ENCODE results near the gene THBS2.
"Not testable (repeated sequence)": the region's sequence is repeated elsewhere in the genome, so short reads cannot be mapped to it uniquely, and the experiment has no call there.

The THBS2 gene

DNA sequence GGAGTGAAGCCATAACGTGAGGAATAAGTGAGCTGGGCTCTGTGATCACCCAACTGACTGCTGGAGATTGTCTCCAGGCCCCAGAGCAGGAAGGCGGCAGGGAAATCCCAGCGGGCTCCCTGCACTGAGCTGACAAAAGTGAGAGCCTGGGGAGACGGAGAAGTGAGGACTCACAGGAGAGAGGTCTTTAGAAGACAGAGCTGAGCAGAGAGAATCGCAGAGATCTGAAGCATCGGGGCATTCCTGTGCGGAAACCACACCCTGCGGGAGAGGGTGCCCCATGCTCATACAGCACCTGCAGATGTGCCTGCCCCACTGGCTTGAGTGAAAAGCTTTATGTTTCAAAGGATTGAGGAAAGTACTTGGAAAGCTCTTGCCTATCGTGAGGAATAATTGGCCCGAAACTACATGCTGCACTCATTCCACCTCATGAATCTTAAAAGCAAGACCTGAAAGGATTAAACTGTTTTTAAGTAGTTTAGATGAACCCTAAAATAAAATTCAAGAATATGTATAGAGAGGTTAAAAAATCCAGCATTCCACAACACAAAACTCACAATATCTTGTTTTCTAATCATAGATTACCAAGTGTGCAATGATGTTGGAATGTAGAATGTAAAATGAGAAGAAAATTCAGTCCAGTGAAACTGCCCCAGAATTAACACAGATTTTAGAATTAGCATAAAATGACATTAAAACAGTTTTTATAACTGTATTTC lies 17.7 kb upstream of the THBS2 start:
- DNase-seq: no peak

DNA sequence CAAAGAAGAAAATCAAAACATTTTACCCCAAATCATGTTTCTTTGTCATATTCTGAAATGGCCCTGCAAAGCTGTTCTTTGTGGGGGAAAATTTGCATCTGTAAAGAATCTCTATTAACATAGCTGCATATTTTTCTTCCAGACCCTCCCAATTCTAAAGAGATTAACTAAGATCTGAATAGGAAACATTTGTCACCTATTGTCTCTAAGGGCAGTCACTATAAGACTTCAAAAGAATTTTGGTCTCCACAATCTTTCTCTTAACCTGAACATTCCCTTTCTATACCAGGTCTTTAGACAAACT lies 16.4 kb upstream of the THBS2 start:
- not testable (repeated sequence) for DNase-seq

DNA sequence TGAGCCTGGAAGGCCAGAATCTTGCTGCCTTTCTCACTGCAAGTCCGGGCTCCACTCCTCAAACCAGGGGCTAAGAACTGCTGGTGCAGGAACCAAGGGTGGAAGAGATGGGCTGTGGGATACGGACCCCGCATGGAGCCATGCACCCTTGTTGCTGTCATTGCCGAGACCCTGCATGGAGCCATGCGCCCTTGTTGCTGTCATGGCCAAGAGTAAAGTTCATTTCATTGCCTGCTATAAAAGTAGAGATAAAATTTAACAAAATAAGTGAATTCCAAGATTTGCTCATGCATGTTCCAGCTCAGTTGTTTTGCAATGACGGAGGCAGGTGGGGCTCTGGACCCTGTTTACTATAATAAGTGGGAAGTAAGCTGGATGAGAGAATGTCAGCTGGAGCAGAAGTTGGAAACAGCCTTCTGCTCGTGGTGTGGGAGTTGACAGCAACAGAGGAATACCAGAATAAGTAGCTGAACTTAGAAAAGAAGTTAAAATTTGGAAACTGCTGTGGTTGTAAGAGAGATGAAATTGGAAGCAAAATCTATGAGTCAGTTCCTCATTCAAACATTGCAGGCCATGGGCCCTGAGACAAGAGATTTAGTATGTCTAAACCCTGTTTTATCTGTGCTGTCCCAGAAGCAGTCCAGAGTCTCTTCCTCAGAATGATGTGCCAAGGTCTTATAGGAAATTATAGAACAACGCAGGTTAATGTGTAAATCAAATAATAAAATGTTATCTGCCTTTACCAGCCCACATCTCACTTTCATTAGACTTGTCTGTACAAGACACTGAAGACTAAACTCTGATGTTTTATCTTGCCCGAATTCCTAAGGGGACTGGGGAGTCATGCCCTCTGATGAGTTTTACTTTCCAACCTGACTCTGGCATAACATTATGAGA lies 15.8 kb upstream of the THBS2 start:
- DNase-seq: no peak

DNA sequence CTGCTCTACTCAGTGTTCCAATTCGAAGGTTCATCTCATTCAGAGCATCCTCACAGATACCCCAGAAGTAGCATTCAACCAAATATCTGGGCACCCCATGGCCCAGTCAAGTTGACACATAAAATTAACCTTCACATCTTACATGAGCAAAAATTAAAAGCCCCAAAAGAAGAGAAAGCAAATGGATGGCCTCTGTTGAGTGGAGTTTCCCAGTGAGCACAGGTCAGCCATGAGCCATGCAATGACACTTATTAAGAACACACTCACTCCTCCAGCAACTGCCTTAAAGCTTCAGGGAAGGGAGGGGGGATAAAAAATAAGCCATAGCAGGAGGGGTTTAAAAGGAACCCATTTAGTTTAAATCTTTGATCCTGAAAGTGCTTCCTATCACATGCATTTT lies 14.6 kb upstream of the THBS2 start:
- DNase-seq: no peak

DNA sequence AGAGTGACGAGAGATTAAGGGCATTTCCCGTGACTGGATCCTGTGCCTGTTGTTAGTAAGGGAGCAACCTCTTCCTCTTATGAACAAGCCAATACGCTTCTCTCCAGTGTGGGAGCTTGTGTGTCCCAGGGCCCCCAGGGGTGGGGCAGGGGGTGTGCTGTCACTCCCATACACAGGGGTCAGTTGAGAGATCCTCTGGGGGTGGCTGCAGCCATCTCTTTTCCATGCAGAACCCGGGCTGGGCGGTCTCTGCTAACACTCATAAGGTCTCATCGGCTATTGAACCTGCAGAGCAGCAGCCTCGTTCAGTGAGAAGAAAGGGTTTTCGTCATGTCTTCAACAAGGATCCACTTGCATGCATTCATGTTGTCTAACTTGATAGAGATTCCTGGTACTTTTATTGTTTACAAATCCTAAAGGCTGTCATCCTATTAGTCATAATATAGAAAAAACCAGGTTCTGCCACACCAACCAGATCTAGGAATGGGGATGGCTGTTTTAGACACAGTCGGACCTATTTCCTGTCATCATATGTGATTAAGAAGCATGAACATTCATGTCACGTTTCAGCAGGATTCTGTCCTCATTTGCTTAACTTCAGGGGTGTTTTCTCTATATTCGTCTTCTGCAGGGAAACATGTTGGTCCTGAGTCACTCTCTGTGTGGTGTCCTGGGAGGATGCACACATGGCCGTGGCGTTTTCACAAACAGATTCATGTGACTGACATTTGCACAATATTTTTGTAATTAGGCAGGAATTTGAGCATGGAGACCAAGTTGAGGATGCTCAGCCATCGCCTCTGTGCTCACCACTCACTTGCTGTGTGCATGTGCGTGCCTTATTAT lies 13.3 kb upstream of the THBS2 start:
- no peak for DNase-seq

DNA sequence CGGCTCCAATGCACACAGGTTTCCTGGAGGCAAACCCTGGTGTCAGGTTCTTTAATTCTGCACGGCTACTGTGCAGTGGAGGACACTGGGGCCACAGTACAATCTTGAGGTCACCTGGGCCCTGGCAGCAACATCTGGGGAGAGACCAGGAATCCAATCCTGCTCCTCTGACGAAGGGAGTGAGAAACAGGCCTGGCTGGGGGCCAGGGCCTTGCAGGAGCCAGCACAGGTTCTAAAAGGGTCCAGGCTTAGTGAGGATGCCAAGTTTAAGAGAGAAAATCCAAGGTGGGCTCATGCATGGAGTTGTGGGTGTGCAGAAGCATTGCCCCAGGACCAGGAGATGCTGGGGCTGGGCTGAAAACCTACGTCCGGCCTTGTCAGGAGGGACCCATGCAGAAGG lies 12.6 kb upstream of the THBS2 start:
- no peak for DNase-seq

DNA sequence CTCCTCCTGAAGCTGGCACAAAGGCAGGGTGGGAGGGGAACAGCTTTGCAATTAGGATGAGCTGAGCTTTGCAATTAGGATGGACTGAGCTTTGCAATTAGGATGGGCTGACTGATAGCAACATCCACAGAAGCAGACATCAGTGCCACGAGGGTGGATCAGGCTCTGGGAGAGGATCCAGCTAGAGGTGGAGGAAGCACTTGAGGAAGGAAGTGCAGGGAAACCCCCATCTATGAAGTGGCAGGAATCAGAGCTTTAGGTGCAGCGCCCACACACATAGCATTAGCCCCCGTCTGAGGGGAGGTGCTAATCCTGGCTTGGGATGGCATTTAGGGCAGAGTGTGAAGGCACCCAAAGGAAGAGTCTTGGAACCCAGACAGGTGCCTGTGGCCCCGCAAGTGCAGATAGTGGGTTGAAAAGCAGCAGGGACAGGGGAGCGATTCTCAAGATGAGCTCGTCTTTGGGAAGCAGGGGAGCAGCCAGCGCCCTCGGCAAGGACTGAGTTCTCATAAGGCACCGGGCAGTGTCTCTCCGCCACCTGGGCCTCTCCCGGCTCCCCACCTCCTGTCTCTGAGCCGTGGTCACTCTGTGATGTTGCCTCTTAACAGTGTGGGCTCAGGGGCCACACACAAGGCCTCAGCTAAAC lies 12.0 kb upstream of the THBS2 start:
- no peak for DNase-seq

DNA sequence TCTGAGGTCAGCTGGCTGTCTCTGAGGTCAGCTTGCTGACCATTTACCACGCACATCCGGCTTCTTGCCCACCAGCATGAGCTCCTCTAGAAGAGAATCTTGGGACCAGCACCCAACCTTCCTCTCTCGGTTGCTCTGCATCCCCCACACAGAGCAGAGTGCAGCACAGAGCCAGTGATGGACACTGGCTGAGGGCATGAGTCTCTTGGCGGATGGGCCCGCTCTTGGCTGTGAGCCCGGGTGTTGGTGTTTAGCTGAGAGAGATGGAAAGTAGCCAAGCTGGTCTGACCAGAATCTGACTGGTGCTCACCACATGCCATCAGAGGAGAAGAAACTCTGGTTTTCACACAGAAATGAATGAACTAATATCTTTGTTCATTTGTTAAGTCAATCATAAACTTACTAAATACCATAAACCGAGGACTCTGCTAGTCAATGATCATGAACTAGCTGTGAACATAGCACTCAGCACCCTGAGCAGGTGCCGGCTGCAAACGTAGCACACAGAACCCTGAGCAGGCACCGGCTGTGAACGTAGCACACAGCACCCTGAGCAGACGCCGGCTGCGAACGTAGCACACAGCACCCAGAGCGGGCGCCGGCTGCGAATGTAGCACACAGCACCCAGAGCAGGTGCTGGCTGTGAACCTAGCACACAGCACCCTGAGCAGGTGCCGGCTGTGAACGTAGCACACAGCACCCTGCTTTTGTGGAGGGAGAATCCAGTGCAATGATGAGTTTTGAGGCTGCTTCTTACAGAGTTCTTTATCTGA lies 10.4 kb upstream of the THBS2 start:
- no peak for DNase-seq

DNA sequence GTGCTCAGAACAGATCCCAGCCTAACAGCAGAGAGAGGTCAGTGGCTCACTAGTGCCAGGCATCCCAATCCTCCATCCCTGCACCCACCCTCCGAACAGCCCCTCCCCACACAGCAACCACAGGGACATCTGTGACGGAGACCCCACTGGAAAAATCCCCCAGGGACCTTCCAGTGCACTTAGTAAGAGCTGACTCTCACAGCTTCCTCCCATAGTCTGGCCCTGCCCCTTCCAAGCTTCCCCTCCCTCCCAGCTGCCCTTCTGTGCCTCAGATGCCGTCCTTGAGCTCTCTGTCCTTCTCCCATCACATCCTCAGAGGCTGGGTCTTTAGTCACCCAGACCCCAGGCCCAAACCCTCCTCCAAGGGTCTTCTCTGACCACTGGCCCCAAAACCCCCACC lies 9.7 kb upstream of the THBS2 start:
- DNase-seq: no peak

DNA sequence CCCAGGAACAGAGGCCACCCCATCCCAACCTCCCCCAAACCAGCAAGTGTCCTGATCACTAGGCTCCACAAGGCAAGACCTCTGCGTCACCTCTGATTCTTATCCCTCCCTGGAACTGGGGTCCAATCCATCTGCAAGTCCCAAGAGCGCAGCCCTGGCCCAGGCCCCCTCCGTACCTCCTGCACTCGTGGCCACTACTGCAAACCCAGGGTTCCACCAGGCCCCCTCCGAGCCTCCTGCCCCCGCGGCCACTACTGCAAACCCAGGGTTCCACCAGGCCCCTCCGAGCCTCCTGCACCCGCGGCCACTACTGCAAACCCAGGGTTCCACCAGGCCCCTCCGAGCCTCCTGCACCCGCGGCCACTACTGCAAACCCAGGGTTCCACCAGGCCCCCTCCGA lies 9.0 kb upstream of the THBS2 start:
- not testable (repeated sequence) for DNase-seq

DNA sequence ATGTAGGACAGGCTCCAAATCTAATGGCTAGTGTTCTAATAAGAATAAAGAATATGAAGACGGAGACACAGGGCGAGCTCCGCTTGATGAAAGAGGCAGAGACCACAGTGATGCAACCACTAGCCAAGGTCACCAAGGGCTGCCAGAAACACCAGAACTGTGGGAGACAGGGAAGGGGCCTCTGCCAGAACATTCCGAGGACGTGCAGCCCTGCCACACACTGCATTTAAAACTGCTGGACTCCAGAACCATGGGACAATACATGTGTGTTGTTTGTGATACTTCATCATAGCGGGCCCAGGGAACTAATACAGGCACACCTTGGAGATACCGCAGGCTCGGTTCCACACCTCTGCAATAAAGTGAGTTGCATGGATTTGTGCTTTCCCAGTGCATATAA lies 2.9 kb upstream of the THBS2 start:
- DNase-seq: no peak

DNA sequence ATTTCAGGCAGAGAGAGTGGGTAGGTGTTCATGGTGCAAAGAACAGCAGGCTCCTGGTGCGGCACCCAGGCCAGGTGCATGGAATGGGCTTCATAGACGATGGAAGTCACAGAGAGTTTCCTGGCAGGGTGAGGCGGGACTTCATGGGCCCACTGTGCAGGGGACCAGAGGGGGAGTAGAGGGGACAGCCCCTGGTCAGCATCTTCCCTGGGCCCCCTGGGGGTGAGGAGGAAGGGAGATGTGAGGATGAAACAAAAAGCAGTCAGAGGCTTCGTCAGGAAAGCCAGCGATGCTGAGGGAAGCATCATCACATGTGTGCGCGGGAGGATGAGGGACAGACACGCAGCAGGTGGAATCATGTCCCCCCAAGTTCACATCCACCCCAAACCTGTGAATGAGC lies 2.4 kb upstream of the THBS2 start:
- DNase-seq: no peak

DNA sequence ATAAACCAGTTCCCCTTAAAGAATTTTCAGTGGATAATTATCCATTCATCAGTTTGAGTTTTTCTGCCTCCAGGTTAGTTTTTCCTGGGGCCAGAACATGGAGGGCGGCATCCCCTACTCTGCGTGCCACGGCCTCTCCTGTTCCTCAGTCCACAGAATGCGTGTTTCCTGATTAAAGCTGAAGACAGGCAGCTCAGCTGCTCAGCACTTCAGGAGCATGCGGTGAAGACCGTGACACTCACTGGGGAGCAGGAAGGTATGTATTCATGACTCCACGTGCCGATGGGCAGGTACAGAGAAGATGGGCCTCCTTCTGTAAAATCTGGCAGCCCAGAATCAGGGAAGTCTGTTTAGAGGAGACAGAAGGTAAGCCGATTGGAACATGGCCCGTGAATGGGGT lies 2.0 kb upstream of the THBS2 start:
- no peak for DNase-seq

DNA sequence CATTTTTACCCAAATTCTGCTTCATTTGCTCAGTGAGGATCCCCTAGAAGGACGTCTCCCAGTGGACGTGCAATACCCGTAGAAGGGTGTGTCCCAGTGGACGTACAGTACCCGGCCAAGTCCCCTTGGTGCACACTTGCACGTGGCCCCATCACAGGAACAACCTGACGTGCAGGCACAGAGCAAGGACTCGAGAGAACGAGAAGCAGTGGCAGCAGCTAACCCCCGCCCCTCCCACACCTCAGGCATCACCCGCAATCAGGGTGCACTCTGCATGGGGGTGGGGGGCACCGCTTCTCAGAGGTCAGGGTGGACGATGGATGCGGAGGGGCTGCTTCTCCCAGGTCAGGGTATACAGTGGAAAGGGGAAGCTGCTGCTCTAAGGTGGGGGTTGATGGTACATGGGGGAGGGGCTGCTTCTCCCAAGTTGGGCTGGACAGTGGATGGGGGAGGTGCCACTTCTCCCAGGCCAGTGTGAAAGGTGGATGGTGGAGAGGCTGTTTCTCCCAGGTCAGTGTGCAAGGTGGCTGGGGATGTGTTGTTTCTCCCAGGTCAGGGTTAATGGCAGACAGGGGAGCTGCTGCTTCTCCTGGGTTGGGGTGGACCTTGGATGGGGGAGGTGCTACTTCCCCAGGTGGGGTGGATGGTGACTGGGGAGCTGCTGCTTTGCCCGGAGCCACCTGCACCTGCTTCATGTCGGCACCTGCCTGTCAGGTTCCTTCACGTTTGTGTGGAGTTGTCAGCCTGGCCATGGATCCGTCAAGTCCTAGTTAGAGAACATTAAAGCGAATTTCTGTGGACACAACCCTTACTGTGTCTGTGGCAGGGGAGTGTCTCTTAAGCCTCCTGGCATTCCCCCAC lies 1.0 kb upstream of the THBS2 start:
- no peak for DNase-seq

DNA sequence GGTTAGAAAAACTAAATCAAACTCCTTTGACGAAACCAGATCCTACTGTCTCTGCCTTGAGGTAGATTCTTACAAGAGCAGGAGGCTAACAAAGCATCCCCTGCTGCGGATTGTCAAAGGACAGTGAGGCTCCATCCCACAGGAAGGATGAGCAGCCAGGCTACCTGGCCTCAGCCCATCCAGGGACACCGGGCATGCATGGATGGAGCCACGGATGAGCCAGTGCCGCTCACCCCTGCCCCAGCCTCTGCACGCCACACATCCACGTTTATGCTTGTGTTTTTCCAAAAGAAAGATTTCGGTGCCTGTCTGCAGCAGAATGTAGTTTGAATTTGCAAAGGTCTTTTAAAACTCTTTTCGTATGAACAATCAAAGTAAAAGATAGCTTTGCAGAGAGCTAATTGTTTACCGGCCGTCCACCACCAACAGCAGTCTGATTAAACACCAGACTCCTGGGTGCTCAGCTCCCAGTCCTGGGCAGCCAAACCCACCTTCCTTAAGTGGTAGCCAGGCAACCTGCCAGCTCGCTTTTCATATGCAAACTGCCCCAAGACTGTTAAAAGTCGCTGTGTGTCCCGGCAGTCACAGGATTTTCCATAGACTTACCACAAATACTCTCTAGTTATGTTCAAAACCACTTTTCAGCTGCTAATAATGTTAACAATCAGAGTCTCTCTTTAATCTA lies 999 bp downstream of the THBS2 start:
- no peak for DNase-seq

DNA sequence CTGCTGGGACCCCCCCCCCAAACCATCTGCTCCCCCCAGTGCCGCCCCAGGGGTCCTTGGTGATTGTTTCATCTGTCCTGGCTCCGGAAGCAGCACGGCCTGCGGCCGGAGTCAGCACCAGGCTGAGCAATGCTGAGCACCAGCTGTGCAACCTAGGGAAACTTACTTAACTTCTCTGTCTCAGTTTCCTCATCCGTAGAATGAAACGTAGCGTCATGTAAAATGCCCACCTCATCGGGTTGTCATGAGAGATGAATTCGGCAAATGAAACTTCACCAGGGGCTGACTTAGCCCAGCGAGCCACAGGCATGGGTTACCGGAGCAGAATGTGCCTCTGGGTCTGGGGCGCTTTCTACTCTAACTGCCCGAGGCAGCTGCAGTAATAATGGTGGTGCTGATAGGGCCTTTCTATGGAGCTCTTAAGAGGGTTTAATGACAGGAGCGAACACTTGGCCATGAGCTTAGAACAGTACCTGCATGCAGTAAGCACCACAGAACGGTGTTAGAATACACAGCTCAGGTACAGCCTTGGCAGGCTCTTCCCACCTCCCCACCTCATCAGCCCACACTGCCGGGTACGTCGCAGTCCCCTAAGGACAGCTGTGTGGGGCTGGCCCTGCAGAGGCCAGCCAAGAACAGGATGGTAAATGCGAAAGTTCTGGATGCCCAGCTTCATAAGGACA lies 1.7 kb downstream of the THBS2 start:
- DNase-seq: no peak

DNA sequence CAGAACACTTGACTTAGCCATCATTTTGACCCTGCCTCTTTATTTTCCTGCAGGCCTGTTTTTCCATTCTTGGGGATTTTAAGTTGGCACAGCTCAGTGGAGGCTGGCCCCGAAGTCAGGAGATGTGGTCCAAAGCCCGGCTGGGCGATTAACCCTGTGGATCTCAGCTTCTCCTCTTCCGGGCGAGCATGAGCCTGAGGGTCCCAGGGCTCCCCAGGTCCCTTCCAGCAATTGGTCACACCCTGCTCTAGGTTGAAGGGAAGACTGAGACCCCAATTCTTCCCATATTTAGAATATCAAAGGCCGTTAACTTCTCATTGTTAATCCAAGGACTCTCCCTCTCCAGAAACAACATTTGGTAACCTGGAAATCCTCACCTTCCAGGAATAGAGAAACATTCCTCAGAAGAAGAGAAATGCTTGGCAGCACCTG lies 2.3 kb downstream of the THBS2 start:
- DNase-seq: no peak

DNA sequence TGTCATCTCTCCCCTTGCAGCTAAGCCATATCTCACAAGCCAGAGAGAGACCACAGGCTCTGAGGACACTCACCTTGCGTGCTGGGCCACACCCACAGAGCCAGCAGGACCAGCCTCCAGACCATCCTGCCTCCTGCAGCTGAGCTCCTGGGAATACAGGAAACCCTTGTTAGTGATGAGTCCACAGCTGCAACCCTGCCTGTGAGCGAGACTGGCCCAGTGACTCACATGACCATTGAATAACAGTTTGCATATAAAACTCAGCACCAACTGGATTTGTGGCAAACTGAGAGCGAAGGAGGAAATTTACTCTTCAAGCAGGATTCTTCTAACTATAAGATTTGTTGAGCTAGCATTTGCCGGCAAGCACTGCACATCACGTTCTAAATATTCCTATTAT lies 3.0 kb downstream of the THBS2 start:
- no peak for DNase-seq

DNA sequence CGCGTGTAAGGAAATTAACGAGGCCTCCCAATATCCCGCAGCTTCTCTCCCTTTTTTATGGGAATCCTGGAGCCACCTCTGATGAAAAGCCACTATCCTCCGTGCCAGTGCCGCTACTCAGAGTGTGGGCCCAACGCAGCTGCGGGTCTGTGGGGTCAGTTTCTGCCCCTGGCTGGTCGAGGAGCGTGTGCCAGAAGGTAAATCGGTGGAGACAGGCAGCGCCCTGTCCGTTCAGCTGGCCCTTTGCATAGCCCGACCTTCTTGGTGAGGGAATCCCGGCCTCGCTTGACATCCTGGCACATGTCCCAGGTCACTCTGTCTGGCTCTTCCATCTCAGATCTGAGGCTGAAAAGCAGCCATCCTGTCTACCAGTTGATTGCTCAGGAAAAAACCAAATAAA lies 4.6 kb downstream of the THBS2 start:
- no peak for DNase-seq

DNA sequence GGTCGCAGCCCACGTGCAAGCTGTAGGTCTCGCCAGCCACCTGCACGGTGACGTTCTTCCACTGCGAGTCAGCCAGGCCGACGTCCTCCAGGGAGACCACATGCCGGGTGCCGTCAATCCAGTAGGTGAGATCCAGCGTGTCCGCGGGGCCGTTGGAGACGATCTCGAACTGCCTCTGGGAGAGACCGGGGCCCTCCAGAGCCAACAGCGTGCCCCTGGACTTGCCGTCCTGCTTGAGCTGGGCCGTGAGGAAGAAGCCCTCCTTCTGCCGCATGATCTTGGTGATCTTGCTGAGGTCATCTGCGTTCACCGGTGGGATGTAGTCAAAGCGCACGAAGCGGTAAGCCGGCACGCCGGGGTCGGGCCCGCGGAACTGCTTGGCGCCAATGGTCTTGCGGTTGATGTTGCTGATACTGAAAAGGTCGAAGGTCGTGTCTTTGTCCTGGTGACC lies 5.1 kb downstream of the THBS2 start:
- DNase-seq: no peak
